GM12878 (cell line): ENCODE data around the gene SLC24A3. TPM values are rescaled to one million over a fixed set of nuclear protein-coding genes. Genes with fewer than 3 reads are reported as not detected.

Experiments used
- EGR1 ChIP-seq, 2 experiments: IDR thresholded peaks; 1 replicate in 1 of 2; 2 replicates in 1 of 2; pipeline ENCODE4 v1.6.1; 2011 to 2012; ENCODE audit warnings: low read depth in 2 of 2, low read length in 2 of 2, borderline replicate concordance in 1 of 2, mild to moderate bottlenecking in 1 of 2, moderate library complexity in 1 of 2
- NFXL1 ChIP-seq: fragments of 450-650 bp; IDR thresholded peaks from 2 replicates; pipeline ENCODE4 v1.6.1; 2017; ENCODE audit warnings: antibody characterized with exemption, mild to moderate bottlenecking, borderline replicate concordance
- RAD51 ChIP-seq: fragments of 450-650 bp; IDR thresholded peaks from 2 replicates; pipeline ENCODE4 v1.6.1; 2016; ENCODE audit warnings: moderate library complexity, mild to moderate bottlenecking, inconsistent platforms
- SIX5 ChIP-seq: IDR thresholded peaks from 2 replicates; pipeline ENCODE4 v1.6.1; 2011; ENCODE audit warnings: mild to moderate bottlenecking, low read depth, low read length, moderate library complexity; ENCODE audit not compliant: severe bottlenecking
- polyA plus RNA-seq, 11 experiments: library from polyadenylated mRNA; depleted of rRNA in 4 of 11; unstranded in 6 of 11; stranded (reverse) in 5 of 11; fragments of >200 nt; fragmentation: Nextera tagmentation in 4 of 11; fragmentation: Illumina TruSeq in 1 of 11; extraction: Ambion mirVana in 4 of 11; extraction: Trizol in 1 of 11; gene quantifications; 1 replicate in 1 of 11; 2 replicates in 10 of 11; pipeline versions ENCODE4 v1.2.1 to v1.2.3, GENCODE V29; 2011 to 2016; ENCODE audit warnings: inconsistent platforms in 2 of 11, missing spikeins in 2 of 11, low read depth in 1 of 11
- total RNA-seq, 4 experiments: library from RNA; depleted of rRNA in 3 of 4; stranded (reverse); fragments of >200 nt in 3 of 4; fragmentation: Illumina TruSeq in 1 of 4; extraction: Trizol in 1 of 4; gene quantifications; 2 replicates each; pipeline versions ENCODE4 v1.2.1 to v1.2.3, GENCODE V29; 2013 to 2021
- TF ChIP-seq, protein P1 (sequence below): fragments of 450-650 bp; IDR thresholded peaks from 2 replicates; pipeline ENCODE4 v1.6.1; 2017; ENCODE audit warnings: mild to moderate bottlenecking
- TF ChIP-seq, protein P2 (sequence below): fragments of 450-650 bp; IDR thresholded peaks from 2 replicates; pipeline ENCODE4 v1.6.1; 2017; ENCODE audit warnings: mild to moderate bottlenecking, moderate library complexity

The SLC24A3 gene
- total and polyA plus RNA-seq, 10 of the 15 experiments (the other 5 are each of a cell fraction or from before 2014, with no cell fraction given): 0.04 TPM; not detected in 9

DNA sequence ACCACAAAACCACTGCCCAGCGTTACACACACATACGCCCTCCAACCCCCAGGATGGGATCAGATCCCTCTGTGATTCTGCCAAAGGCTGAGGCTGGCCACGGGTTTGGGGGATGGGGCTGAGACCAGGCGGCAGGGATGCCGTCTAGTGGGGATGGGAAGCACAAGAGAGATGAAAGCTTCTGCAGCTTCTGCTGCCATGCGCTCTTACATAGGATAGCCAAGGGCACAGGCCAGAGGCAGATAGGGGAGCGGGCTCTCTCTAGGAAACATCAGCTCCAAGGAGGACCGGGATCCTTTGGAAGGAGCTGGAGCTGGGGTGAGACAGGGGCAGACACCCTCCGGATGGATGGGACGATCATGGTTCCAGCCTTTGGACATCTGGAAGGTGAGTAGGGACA lies 526.9 kb downstream of the SLC24A3 start (continued):
- TF ChIP-seq, protein P1, sequence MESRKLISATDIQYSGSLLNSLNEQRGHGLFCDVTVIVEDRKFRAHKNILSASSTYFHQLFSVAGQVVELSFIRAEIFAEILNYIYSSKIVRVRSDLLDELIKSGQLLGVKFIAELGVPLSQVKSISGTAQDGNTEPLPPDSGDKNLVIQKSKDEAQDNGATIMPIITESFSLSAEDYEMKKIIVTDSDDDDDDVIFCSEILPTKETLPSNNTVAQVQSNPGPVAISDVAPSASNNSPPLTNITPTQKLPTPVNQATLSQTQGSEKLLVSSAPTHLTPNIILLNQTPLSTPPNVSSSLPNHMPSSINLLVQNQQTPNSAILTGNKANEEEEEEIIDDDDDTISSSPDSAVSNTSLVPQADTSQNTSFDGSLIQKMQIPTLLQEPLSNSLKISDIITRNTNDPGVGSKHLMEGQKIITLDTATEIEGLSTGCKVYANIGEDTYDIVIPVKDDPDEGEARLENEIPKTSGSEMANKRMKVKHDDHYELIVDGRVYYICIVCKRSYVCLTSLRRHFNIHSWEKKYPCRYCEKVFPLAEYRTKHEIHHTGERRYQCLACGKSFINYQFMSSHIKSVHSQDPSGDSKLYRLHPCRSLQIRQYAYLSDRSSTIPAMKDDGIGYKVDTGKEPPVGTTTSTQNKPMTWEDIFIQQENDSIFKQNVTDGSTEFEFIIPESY: no peak
- TF ChIP-seq NFXL1 (no peak), RAD51 (no peak), SIX5 (no peak), EGR1 (IDR thresholded peaks at IDR 0.05; ENCODE audit: borderline replicate concordance in 1 of 2, low read depth in 2 of 2, low read length in 2 of 2) (no peak)
- TF ChIP-seq, protein P2, sequence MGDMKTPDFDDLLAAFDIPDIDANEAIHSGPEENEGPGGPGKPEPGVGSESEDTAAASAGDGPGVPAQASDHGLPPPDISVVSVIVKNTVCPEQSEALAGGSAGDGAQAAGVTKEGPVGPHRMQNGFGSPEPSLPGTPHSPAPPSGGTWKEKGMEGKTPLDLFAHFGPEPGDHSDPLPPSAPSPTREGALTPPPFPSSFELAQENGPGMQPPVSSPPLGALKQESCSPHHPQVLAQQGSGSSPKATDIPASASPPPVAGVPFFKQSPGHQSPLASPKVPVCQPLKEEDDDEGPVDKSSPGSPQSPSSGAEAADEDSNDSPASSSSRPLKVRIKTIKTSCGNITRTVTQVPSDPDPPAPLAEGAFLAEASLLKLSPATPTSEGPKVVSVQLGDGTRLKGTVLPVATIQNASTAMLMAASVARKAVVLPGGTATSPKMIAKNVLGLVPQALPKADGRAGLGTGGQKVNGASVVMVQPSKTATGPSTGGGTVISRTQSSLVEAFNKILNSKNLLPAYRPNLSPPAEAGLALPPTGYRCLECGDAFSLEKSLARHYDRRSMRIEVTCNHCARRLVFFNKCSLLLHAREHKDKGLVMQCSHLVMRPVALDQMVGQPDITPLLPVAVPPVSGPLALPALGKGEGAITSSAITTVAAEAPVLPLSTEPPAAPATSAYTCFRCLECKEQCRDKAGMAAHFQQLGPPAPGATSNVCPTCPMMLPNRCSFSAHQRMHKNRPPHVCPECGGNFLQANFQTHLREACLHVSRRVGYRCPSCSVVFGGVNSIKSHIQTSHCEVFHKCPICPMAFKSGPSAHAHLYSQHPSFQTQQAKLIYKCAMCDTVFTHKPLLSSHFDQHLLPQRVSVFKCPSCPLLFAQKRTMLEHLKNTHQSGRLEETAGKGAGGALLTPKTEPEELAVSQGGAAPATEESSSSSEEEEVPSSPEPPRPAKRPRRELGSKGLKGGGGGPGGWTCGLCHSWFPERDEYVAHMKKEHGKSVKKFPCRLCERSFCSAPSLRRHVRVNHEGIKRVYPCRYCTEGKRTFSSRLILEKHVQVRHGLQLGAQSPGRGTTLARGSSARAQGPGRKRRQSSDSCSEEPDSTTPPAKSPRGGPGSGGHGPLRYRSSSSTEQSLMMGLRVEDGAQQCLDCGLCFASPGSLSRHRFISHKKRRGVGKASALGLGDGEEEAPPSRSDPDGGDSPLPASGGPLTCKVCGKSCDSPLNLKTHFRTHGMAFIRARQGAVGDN: no peak
